ENCODE measurements around the gene TRIM26. TPM values are rescaled to one million over a fixed set of nuclear protein-coding genes. Genes with fewer than 3 reads are reported as not detected.

The TRIM26 gene
- total RNA-seq, 1 donor from 2014 or later = 58.5 TPM

DNA sequence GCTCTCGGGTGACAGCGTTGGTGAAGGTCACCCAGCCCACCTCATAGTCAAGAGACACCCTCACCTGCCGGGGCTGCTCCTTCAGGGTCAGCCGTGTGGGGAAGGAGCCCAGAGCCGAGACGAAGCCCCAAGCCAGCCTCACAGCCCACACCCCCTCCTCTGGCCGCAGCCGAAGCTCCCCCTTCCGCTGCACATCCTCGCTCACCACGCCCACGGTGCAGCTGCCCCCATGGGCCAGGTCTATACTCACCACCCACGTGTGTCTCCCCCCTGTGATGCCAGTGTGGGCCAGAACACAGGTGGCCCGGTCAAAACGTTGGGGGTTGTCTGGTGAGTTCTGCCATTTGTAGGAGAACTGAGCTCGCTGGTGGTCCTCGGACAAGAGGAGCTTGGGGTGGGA lies 59.1 kb downstream of the TRIM26 start:
- H3K4me3 Mint-ChIP-seq (ENCODE audit: unreplicated experiment) = no peak overlapping the region
- H3K4me1 Mint-ChIP-seq (ENCODE audit: low read depth, unreplicated experiment) = peaks cover 2% of the 10 kb centered on the region
- DNase-seq = no peak
- TF ChIP-seq, protein P1, sequence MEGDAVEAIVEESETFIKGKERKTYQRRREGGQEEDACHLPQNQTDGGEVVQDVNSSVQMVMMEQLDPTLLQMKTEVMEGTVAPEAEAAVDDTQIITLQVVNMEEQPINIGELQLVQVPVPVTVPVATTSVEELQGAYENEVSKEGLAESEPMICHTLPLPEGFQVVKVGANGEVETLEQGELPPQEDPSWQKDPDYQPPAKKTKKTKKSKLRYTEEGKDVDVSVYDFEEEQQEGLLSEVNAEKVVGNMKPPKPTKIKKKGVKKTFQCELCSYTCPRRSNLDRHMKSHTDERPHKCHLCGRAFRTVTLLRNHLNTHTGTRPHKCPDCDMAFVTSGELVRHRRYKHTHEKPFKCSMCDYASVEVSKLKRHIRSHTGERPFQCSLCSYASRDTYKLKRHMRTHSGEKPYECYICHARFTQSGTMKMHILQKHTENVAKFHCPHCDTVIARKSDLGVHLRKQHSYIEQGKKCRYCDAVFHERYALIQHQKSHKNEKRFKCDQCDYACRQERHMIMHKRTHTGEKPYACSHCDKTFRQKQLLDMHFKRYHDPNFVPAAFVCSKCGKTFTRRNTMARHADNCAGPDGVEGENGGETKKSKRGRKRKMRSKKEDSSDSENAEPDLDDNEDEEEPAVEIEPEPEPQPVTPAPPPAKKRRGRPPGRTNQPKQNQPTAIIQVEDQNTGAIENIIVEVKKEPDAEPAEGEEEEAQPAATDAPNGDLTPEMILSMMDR (IDR thresholded peaks at IDR 0.05; ENCODE audit: partially characterized antibody, unreplicated experiment) = no peak
- H3K36me3 Mint-ChIP-seq (ENCODE audit: unreplicated experiment) = no peaks in the 10 kb centered on the region
- no peak overlapping the region for H3K27ac Mint-ChIP-seq (ENCODE audit: unreplicated experiment)
- H3K9me3 Mint-ChIP-seq (ENCODE audit: unreplicated experiment) = peaks cover 3% of the 10 kb centered on the region
- peaks cover 8% of the 10 kb centered on the region for H3K27me3 Mint-ChIP-seq (ENCODE audit: unreplicated experiment)

DNA sequence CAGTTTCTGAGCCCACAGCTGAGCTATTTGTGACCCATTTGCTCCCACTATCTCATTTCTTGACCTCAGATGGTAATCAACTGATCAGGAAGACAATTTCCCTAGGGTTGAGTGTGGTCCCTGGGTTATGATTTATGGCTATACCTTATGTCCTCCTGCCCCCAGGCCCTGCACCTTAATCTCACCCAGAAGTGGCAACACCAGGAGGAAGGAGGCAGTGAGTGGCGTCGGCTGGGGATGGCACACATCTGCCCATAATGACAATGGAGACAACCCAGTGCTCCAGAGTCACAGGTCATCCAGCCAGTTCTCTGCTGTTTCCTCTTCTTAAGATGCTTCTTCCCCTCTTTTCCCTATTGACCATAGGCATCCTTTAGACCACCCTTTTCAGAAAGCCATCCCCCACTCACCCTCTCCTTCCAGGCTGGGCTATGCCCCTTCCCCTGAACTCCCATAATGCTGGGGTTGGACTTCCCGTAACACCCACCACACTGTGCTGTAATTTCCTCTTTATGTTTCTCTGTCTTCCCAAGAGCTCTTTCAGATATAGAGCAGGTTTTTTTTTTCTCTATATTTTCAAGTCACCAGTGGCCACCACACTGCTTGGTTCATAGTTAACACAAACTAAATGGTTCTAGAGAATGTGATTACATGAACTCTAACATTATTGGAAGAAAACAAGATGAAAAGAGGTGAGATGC lies 60.1 kb downstream of the TRIM26 start:
- Mint-ChIP-seq H3K27me3 (ENCODE audit: unreplicated experiment) (peaks cover 6% of the 10 kb centered on the region), H3K9me3 (ENCODE audit: unreplicated experiment) (peaks cover 3% of the 10 kb centered on the region), H3K4me3 (ENCODE audit: unreplicated experiment) (no peak overlapping the region), H3K36me3 (ENCODE audit: unreplicated experiment) (no peaks in the 10 kb centered on the region), H3K27ac (ENCODE audit: unreplicated experiment) (no peak overlapping the region), H3K4me1 (ENCODE audit: low read depth, unreplicated experiment) (peaks cover 2% of the 10 kb centered on the region)
- no peak for DNase-seq
- TF ChIP-seq, protein P1 (IDR thresholded peaks at IDR 0.05; ENCODE audit: partially characterized antibody, unreplicated experiment) = no peak

DNA sequence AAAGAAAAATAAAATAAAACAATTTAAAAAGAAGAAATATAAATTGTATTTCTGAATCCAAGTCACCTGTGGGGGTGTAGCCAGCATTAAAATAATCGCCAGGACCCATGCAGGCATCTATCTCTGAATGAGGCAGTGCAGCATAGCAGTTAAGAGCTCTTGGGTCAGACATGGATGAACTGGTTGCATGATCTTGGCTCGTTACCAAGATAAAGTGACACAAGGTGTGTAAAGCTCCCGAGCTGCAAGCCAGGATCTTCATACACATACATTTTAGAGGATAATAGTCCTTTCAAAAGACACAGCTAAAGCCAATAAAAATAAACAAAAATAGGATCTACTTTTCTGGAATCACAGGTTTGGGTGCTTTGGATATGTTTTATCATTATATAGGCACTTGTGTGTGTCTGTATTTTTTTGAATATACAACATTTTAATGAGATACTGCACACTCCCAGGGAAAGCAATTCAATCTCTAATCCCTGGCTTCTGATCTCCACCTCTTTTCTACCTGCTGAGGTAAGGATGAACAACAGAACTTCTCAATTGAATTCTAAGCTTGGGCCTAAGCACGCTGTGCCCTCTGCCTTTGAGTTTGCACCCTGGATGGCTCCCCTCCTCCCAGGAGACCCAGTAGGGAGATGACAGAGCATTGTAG lies 61.1 kb downstream of the TRIM26 start:
- Mint-ChIP-seq H3K4me1 (ENCODE audit: low read depth, unreplicated experiment) (peaks cover 2% of the 10 kb centered on the region), H3K9me3 (ENCODE audit: unreplicated experiment) (peaks cover 3% of the 10 kb centered on the region), H3K36me3 (ENCODE audit: unreplicated experiment) (no peaks in the 10 kb centered on the region), H3K27me3 (ENCODE audit: unreplicated experiment) (peaks cover 6% of the 10 kb centered on the region), H3K4me3 (ENCODE audit: unreplicated experiment) (no peak overlapping the region), H3K27ac (ENCODE audit: unreplicated experiment) (no peak overlapping the region)
- DNase-seq = no peak
- TF ChIP-seq, protein P1 (IDR thresholded peaks at IDR 0.05; ENCODE audit: partially characterized antibody, unreplicated experiment) = no peak

DNA sequence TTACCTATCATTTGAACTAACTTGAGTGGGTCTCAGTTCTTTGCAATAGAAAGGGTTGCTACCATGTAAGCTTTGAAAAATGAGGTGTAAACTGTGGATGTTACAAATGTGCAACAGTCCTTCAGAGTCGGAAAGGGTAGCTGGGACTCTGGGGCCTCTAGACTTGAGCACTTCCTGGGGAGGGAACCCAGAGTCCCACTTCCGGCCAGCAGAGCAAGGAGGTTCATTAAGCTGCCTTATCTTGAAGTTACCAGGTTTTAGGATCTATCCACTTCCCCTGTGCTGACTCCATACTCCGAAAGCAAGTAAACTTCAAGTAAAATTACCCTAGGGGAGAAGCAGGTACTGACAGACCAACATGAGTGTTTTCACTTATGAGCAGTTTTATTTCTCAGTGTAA lies 61.6 kb downstream of the TRIM26 start:
- H3K4me1 Mint-ChIP-seq (ENCODE audit: low read depth, unreplicated experiment) = peaks cover 2% of the 10 kb centered on the region
- no peak overlapping the region for H3K27ac Mint-ChIP-seq (ENCODE audit: unreplicated experiment)
- H3K4me3 Mint-ChIP-seq (ENCODE audit: unreplicated experiment) = no peak overlapping the region
- peaks cover 6% of the 10 kb centered on the region for H3K27me3 Mint-ChIP-seq (ENCODE audit: unreplicated experiment)
- TF ChIP-seq, protein P1 (IDR thresholded peaks at IDR 0.05; ENCODE audit: partially characterized antibody, unreplicated experiment) = no peak
- no peaks in the 10 kb centered on the region for H3K36me3 Mint-ChIP-seq (ENCODE audit: unreplicated experiment)
- H3K9me3 Mint-ChIP-seq (ENCODE audit: unreplicated experiment) = peaks cover 3% of the 10 kb centered on the region
- DNase-seq = no peak
